HG02885 (cell line): Measurements from ENCODE around the gene MICOS13.

Experiments
- ATAC-seq: cut with Tn5 transposase; IDR thresholded peaks from one replicate; pipeline ENCODE4 v1.9.1; 2021; ENCODE audit warnings: mild to moderate bottlenecking; ENCODE audit not compliant: unreplicated experiment, poor library complexity

The MICOS13 gene

GRCh38 chr19:5672708-5673459, 7.4 kb downstream of the MICOS13 start:
- ATAC-seq, result no peak

GRCh38 chr19:5671600-5671999, 8.7 kb downstream of the MICOS13 start:
- ATAC-seq, result no peak

- no peak for ATAC-seq
Measured at GRCh38 chr19:5669212-5669611, 11.1 kb downstream of the MICOS13 start.

GRCh38 chr19:5667751-5668271, 12.5 kb downstream of the MICOS13 start:
- no peak for ATAC-seq

- no peak for ATAC-seq
Measured at GRCh38 chr19:5666921-5667610, 13.2 kb downstream of the MICOS13 start.

- no peak for ATAC-seq
Measured at GRCh38 chr19:5665781-5666513, 14.4 kb downstream of the MICOS13 start.

GRCh38 chr19:5664515-5664914, 15.8 kb downstream of the MICOS13 start:
- ATAC-seq, result no peak

GRCh38 chr19:5663904-5664303, 16.4 kb downstream of the MICOS13 start:
- ATAC-seq, result no peak

- no peak for ATAC-seq
Measured at GRCh38 chr19:5661483-5661882, 18.8 kb downstream of the MICOS13 start.

- ATAC-seq, result no peak
Measured at GRCh38 chr19:5655412-5655811, 24.9 kb downstream of the MICOS13 start.

GRCh38 chr19:5654931-5655330, 25.4 kb downstream of the MICOS13 start:
- no peak for ATAC-seq

- no peak for ATAC-seq
Measured at GRCh38 chr19:5652261-5652660, 28.1 kb downstream of the MICOS13 start.

- ATAC-seq, result no peak
Measured at GRCh38 chr19:5651361-5651760, 29.0 kb downstream of the MICOS13 start.

GRCh38 chr19:5648464-5648863, 31.9 kb downstream of the MICOS13 start:
- no peak for ATAC-seq

- no peak for ATAC-seq
Measured at GRCh38 chr19:5646703-5647102, 33.6 kb downstream of the MICOS13 start.

- ATAC-seq, result no peak
Measured at GRCh38 chr19:5645409-5645808, 34.9 kb downstream of the MICOS13 start.

- ATAC-seq, result no peak
Measured at GRCh38 chr19:5644037-5644436, 36.3 kb downstream of the MICOS13 start.

- ATAC-seq, result no peak
Measured at GRCh38 chr19:5643060-5643459, 37.3 kb downstream of the MICOS13 start.

- no peak for ATAC-seq
Measured at GRCh38 chr19:5642204-5642603, 38.1 kb downstream of the MICOS13 start.

- no peak for ATAC-seq
Measured at GRCh38 chr19:5641171-5641570, 39.1 kb downstream of the MICOS13 start.

GRCh38 chr19:5637971-5638370, 42.3 kb downstream of the MICOS13 start:
- no peak for ATAC-seq
